K562 (cell line): ENCODE data around the gene DDIT4L. TPM values are rescaled to one million over a fixed set of nuclear protein-coding genes. Genes with fewer than 3 reads are reported as not detected.

ENCODE experiments used
- ATAC-seq: fragments of 200-7000 bp; cut with Tn5 transposase; 3 replicates; pipeline ENCODE4 v1.9.1; 2020; ENCODE audit warnings: moderate library complexity
- BruUV-seq: library from RNA; stranded (reverse); fragments of 400-500 nt; replicated peaks from 2 replicates; lab custom pipeline; 2021; lab: Mats Ljungman, UMichigan
- CTCF ChIA-PET: fragments of 300-600 bp; formaldehyde crosslinking; extraction: SDS; loops from one replicate; lab custom pipeline; 2021; ENCODE audit warnings: low intra/inter-chr PET ratio; lab: Yijun Ruan, JAX
- POLR2A ChIA-PET: fragments of 300-600, 350-650 bp; sonication (Branson Sonifier 250); formaldehyde crosslinking; extraction: SDS; loops from one replicate; lab custom pipeline; 2021; ENCODE audit warnings: antibody characterized with exemption, inconsistent platforms; lab: Yijun Ruan, JAX
- DNase-seq, 4 experiments: peaks; one replicate each; pipeline versions ENCODE4 v3.0.0 to v3.0.0-alpha.2; 2011 to 2018; ENCODE audit warnings: low spot score in 3 of 4, mixed read lengths in 3 of 4; ENCODE audit errors: extremely low read depth in 1 of 4
- FAIRE-seq: peaks from 2 replicates; lab custom pipeline; 2011; peaks lifted over from hg19 to GRCh38; lab: Jason Lieb, UNC
- H2AFZ ChIP-seq: 2 replicates; pipeline ENCODE4 v1.6.0; 2011; ENCODE audit warnings: low read depth, low read length, control low read depth, inconsistent platforms
- H3K27ac ChIP-seq: fragments of 200-600 bp; 3 replicates; pipeline ENCODE4 v1.8.0; 2011; ENCODE audit warnings: low read depth, mild to moderate bottlenecking, control low read depth, inconsistent platforms, low read length, moderate library complexity, mixed read lengths; ENCODE audit errors: extremely low read depth
- H3K27me3 ChIP-seq, 2 experiments: fragments of 300-600 bp in 1 of 2; 2 replicates in 1 of 2; 3 replicates in 1 of 2; pipeline versions ENCODE4 v1.6.0 to v1.8.0; 2011; ENCODE audit warnings: inconsistent platforms in 2 of 2, low read length in 2 of 2, mild to moderate bottlenecking in 1 of 2, mixed read lengths in 1 of 2, moderate library complexity in 1 of 2; ENCODE audit not compliant: control insufficient read depth in 2 of 2, insufficient read depth in 2 of 2
- H3K36me3 ChIP-seq: fragments of 300-600 bp; 3 replicates; pipeline ENCODE4 v1.8.0; 2011; ENCODE audit warnings: mild to moderate bottlenecking, low read length, inconsistent platforms; ENCODE audit not compliant: control insufficient read depth, insufficient read depth
- H3K4me1 ChIP-seq, 2 experiments: fragments of 200-600 bp in 1 of 2; replicated peaks in 1 of 2; 2 replicates in 1 of 2; 3 replicates in 1 of 2; pipeline versions ENCODE4 v1.5.1 to v1.8.0; 2011; ENCODE audit warnings: inconsistent platforms in 2 of 2, low read length in 2 of 2, mild to moderate bottlenecking in 1 of 2, mixed read lengths in 1 of 2, moderate library complexity in 1 of 2; ENCODE audit not compliant: control insufficient read depth in 2 of 2, insufficient read depth in 2 of 2
- H3K4me2 ChIP-seq: 2 replicates; pipeline ENCODE4 v1.6.1; 2011; ENCODE audit warnings: low read length, control low read depth, inconsistent platforms, mixed read lengths; ENCODE audit not compliant: insufficient read depth
- H3K4me3 ChIP-seq: fragments of 200-600 bp; sonication (generic), shearing (Covaris generic); 2 replicates; pipeline ENCODE4 v1.5.1; 2016; ENCODE audit warnings: control low read depth, inconsistent platforms
- H3K79me2 ChIP-seq: fragments of 200-600 bp; 3 replicates; pipeline ENCODE4 v1.8.0; 2011; ENCODE audit warnings: low read length, inconsistent platforms; ENCODE audit not compliant: control insufficient read depth, insufficient read depth
- H3K9ac ChIP-seq, 2 experiments: 2 replicates each; pipeline versions ENCODE4 v1.6.0 to v1.6.1; 2011; ENCODE audit warnings: low read depth in 2 of 2, low read length in 2 of 2, control low read depth in 1 of 2, inconsistent platforms in 1 of 2, mild to moderate bottlenecking in 1 of 2, mixed read lengths in 1 of 2; ENCODE audit not compliant: insufficient read depth in 1 of 2
- H3K9me1 ChIP-seq: one replicate; pipeline ENCODE4 v1.6.0; 2011; ENCODE audit warnings: inconsistent platforms, mild to moderate bottlenecking, low read length, moderate library complexity; ENCODE audit not compliant: control insufficient read depth, insufficient read depth
- H3K9me3 ChIP-seq: replicated peaks from 2 replicates; pipeline ENCODE4 v1.5.1; 2011; ENCODE audit warnings: low read depth, low read length, inconsistent platforms; ENCODE audit not compliant: control insufficient read depth, insufficient read depth
- H4K20me1 ChIP-seq: replicated peaks from 2 replicates; pipeline ENCODE4 v1.6.1; 2011; ENCODE audit warnings: low read length, inconsistent platforms, mixed read lengths; ENCODE audit not compliant: control insufficient read depth, insufficient read depth
- FOSL1 ChIP-seq: fragments of 200-800 bp; sonication (Bioruptor generic); conservative IDR thresholded peaks from 2 replicates; pipeline ENCODE4 v1.6.1; 2016; ENCODE audit warnings: missing genetic modification characterization, missing compliant biosample characterization
- KLF1 ChIP-seq: fragments of 450-650 bp; IDR thresholded peaks from 2 replicates; pipeline ENCODE4 v1.6.1; 2016; ENCODE audit warnings: missing genetic modification characterization, missing compliant biosample characterization
- KLF6 ChIP-seq: fragments of 250-450 bp; sonication (Bioruptor Pico); IDR thresholded peaks from 2 replicates; pipeline ENCODE4 v1.4.0; 2020; ENCODE audit warnings: mild to moderate bottlenecking, moderate library complexity, borderline replicate concordance
- MEIS2 ChIP-seq: fragments of 450-650 bp; IDR thresholded peaks from 2 replicates; pipeline ENCODE4 v1.6.1; 2014; ENCODE audit warnings: mild to moderate bottlenecking; ENCODE audit not compliant: partially characterized antibody
- NCOA1 ChIP-seq: fragments of 450-650 bp; IDR thresholded peaks from 2 replicates; pipeline ENCODE4 v1.6.1; 2016; ENCODE audit warnings: low read depth
- NFE2 ChIP-seq: IDR thresholded peaks from 2 replicates; pipeline ENCODE4 v1.6.1; 2014; ENCODE audit warnings: antibody characterized with exemption, low read depth
- NR1H2 ChIP-seq: sonication (generic); formaldehyde crosslinking; IDR thresholded peaks from 2 replicates; pipeline ENCODE4 v1.4.0; 2020; ENCODE audit warnings: mild to moderate bottlenecking, missing genetic modification reagents
- PCBP2 ChIP-seq: fragments of 200-400 bp; formaldehyde crosslinking; IDR thresholded peaks from 2 replicates; pipeline ENCODE4 v1.6.1; 2018; ENCODE audit warnings: low read length, low read depth, mild to moderate bottlenecking, moderate library complexity; ENCODE audit not compliant: poor library complexity, severe bottlenecking
- PML ChIP-seq: IDR thresholded peaks from 2 replicates; pipeline ENCODE4 v1.6.1; 2012; ENCODE audit warnings: low read length, inconsistent platforms
- RNF2 ChIP-seq: sonication (generic); IDR thresholded peaks from 2 replicates; pipeline ENCODE4 v1.6.1; 2016
- SMARCC2 ChIP-seq: fragments of 450-650 bp; IDR thresholded peaks from 2 replicates; pipeline ENCODE4 v1.6.1; 2017; ENCODE audit warnings: antibody characterized with exemption, moderate library complexity, mild to moderate bottlenecking, low read depth
- TAF7 ChIP-seq: fragments of 450-650 bp; IDR thresholded peaks from 2 replicates; pipeline ENCODE4 v1.6.1; 2016; ENCODE audit warnings: missing genetic modification characterization, missing compliant biosample characterization
- TARDBP ChIP-seq: fragments of 450-650 bp; IDR thresholded peaks from 2 replicates; pipeline ENCODE4 v1.6.1; 2016
- YY1 ChIP-seq, 3 experiments: IDR thresholded peaks; 2 replicates each; pipeline ENCODE4 v1.6.1; 2011; ENCODE audit warnings: low read length in 2 of 3, mild to moderate bottlenecking in 2 of 3, moderate library complexity in 2 of 3, borderline replicate concordance in 1 of 3, control low read depth in 1 of 3, low read depth in 1 of 3; ENCODE audit not compliant: insufficient read depth in 3 of 3, insufficient replicate concordance in 2 of 3, control insufficient read depth in 1 of 3, insufficient read length in 1 of 3; ENCODE audit errors: extremely low read depth in 1 of 3
- ZNF134 ChIP-seq: fragments of 250-450 bp; sonication (Bioruptor Pico); conservative IDR thresholded peaks from 2 replicates; pipeline ENCODE4 v1.4.0; 2020
- ZNF143 ChIP-seq: sonication (generic); formaldehyde crosslinking; IDR thresholded peaks from 2 replicates; pipeline ENCODE4 v1.9.0; 2022; ENCODE audit warnings: mild to moderate bottlenecking, missing genetic modification reagents
- ZNF507 ChIP-seq: conservative IDR thresholded peaks from 2 replicates; pipeline ENCODE4 v1.6.1; 2017; ENCODE audit warnings: missing genetic modification characterization, missing compliant biosample characterization
- ZNF561 ChIP-seq: fragments of 450-650 bp; formaldehyde crosslinking; conservative IDR thresholded peaks from 2 replicates; pipeline ENCODE4 v1.4.0; 2020; ENCODE audit warnings: mild to moderate bottlenecking, moderate library complexity
- in situ Hi-C: fragments of 300-500 bp; cut with MboI; formaldehyde crosslinking; loops from 4 replicates; pipeline ENCODE4 v1.15.0; 2018; ENCODE audit warnings: inconsistent platforms, mixed read lengths
- intact Hi-C: fragments of 100-400 bp; cut with micrococcal nuclease; formaldehyde crosslinking; loops from 2 replicates; pipeline ENCODE4 v1.14.2; 2022
- polyA plus RNA-seq, 8 experiments: library from polyadenylated mRNA; depleted of rRNA in 4 of 8; stranded (reverse) in 5 of 8; unstranded in 3 of 8; fragments of >200 nt; fragmentation: Nextera tagmentation in 2 of 8; fragmentation: Illumina TruSeq in 1 of 8; extraction: Ambion mirVana in 2 of 8; extraction: Trizol in 1 of 8; gene quantifications; 2 replicates each; pipeline versions ENCODE4 v1.2.1 to v1.2.3, GENCODE V29; 2011 to 2014; ENCODE audit warnings: inconsistent platforms in 1 of 8, missing spikeins in 1 of 8
- total RNA-seq, 7 experiments: library from RNA; depleted of rRNA in 6 of 7; stranded (reverse); fragments of >200 nt in 6 of 7; fragmentation: Illumina TruSeq in 2 of 7; extraction: Trizol in 2 of 7; gene quantifications; 2 replicates each; pipeline versions ENCODE4 v1.2.1 to v1.2.3, GENCODE V29; 2011 to 2021; ENCODE audit warnings: low replicate concordance in 1 of 7
- TF ChIP-seq, protein P1 (sequence below): fragments of 450-650 bp; IDR thresholded peaks from 2 replicates; pipeline ENCODE4 v1.7.0; 2016; ENCODE audit warnings: borderline replicate concordance
- TF ChIP-seq, protein P2 (sequence below): fragments of 450-650 bp; IDR thresholded peaks from 2 replicates; pipeline ENCODE4 v1.6.1; 2018; ENCODE audit not compliant: partially characterized antibody

DDIT4L gene
- total and polyA plus RNA-seq, 9 of the 15 experiments (the other 6 are each of a cell fraction or from before 2014, with no cell fraction given): not detected

DNA sequence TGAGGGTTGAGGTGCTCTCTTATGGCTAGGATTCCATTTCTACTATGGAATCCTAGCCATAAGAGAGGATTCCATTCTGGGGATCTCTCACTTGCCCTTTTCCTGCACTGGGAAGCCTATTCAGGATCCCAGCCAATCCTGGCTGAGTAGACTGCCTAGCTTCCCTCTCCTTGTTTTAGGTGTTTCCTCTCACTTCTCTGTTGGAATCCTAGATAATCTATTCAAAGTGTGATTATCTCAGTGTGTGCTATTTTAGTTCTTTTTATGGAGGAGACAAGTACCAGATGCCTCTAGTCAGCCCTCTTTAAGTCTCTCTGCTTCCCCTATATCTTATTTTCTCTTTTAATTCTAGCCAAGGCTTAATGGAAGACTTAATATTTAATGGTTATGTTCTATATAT is 34.5 kb upstream of the DDIT4L start (continued):
- TF ChIP-seq KLF1 (no peak), FOSL1 (tag) (no peak), TARDBP (no peak), YY1 (IDR thresholded peaks at IDR 0.05; ENCODE audit: borderline replicate concordance in 1 of 3, control insufficient read depth in 1 of 3, extremely low read depth in 1 of 3, insufficient read depth in 3 of 3, insufficient read length in 1 of 3, insufficient replicate concordance in 2 of 3, low read depth in 1 of 3, low read length in 2 of 3) (no peak), KLF6 (CRISPR knock-in tag) (no peak), ZNF561 (CRISPR knock-in tag) (no peak), PML (no peak)
- TF ChIP-seq, protein P1, sequence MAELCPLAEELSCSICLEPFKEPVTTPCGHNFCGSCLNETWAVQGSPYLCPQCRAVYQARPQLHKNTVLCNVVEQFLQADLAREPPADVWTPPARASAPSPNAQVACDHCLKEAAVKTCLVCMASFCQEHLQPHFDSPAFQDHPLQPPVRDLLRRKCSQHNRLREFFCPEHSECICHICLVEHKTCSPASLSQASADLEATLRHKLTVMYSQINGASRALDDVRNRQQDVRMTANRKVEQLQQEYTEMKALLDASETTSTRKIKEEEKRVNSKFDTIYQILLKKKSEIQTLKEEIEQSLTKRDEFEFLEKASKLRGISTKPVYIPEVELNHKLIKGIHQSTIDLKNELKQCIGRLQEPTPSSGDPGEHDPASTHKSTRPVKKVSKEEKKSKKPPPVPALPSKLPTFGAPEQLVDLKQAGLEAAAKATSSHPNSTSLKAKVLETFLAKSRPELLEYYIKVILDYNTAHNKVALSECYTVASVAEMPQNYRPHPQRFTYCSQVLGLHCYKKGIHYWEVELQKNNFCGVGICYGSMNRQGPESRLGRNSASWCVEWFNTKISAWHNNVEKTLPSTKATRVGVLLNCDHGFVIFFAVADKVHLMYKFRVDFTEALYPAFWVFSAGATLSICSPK: no peak

DNA sequence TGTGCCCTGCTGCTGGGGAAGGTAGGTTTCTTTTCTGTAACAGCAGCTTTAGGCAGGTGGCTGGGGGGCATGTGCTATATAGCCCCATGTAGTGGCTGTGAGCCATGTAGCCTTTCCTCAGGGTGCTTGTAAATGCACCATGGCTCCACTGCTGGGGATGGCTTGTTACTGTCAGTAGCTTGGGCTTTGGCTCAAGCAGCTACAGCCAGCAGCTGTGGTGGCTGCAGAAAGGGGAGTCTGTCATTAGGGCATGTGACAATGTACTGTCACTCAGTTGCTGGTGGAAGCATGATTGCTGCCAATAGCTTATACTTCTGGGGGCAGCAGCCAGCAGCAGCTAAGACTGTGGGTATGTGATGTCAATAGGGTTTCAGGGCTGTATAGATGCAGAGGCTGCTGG is 33.9 kb upstream of the DDIT4L start:
- FAIRE-seq: no peak
- TF ChIP-seq RNF2: no peak
- TF ChIP-seq ZNF134 (CRISPR knock-in tag): no peak
- no peak for TF ChIP-seq ZNF507 (tag)
- no peak for TF ChIP-seq NCOA1
- TF ChIP-seq MEIS2: no peak
- no peak for TF ChIP-seq NFE2
- no peak for TF ChIP-seq TAF7 (tag)
- no peak for TF ChIP-seq SMARCC2
- TF ChIP-seq ZNF143 (CRISPR knock-in tag): no peak
- no peak for TF ChIP-seq PCBP2
- TF ChIP-seq, protein P2, sequence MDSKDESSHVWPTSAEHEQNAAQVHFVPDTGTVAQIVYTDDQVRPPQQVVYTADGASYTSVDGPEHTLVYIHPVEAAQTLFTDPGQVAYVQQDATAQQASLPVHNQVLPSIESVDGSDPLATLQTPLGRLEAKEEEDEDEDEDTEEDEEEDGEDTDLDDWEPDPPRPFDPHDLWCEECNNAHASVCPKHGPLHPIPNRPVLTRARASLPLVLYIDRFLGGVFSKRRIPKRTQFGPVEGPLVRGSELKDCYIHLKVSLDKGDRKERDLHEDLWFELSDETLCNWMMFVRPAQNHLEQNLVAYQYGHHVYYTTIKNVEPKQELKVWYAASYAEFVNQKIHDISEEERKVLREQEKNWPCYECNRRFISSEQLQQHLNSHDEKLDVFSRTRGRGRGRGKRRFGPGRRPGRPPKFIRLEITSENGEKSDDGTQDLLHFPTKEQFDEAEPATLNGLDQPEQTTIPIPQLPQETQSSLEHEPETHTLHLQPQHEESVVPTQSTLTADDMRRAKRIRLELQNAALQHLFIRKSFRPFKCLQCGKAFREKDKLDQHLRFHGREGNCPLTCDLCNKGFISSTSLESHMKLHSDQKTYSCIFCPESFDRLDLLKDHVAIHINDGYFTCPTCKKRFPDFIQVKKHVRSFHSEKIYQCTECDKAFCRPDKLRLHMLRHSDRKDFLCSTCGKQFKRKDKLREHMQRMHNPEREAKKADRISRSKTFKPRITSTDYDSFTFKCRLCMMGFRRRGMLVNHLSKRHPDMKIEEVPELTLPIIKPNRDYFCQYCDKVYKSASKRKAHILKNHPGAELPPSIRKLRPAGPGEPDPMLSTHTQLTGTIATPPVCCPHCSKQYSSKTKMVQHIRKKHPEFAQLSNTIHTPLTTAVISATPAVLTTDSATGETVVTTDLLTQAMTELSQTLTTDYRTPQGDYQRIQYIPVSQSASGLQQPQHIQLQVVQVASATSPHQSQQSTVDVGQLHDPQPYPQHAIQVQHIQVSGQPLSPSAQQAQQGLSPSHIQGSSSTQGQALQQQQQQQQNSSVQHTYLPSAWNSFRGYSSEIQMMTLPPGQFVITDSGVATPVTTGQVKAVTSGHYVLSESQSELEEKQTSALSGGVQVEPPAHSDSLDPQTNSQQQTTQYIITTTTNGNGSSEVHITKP: no peak
- no peak for TF ChIP-seq NR1H2 (CRISPR knock-in tag)

More for the DNA sequence above, 33.9 kb upstream of the DDIT4L start:
- Histone ChIP-seq H3K79me2 (no peaks in the 10 kb centered on the region), H3K9me3 (no peaks in the 10 kb centered on the region; the same call in 1 of the 2 replicates), H3K27ac (no peak overlapping the region), H3K27me3 (no peaks in the 10 kb centered on the region), H2AFZ (no peak overlapping the region), H4K20me1 (no peaks in the 10 kb centered on the region), H3K4me2 (no peak overlapping the region), H3K9me1 (no peaks in the 10 kb centered on the region), H3K36me3 (no peaks in the 10 kb centered on the region), H3K4me3 (no peak overlapping the region), H3K9ac (no peak overlapping the region), H3K4me1 (no peaks in the 10 kb centered on the region)
- in situ Hi-C loops (no loop called here), intact Hi-C loops (no loop called here)
- no peak for DNase-seq
- no peak for ATAC-seq
- POLR2A ChIA-PET: no interaction called here
- CTCF ChIA-PET: no interaction called here
- BruUV-seq: no TSS peak
